Astrocyte of the spinal cord (primary cell): ENCODE measurements around the gene STAG1.
"Not testable (repeated sequence)": the region's sequence is repeated elsewhere in the genome, so short reads cannot be mapped to it uniquely, and the experiment has no call there.

ENCODE experiments used
- DNase-seq: peaks from one replicate; pipeline ENCODE4 v3.0.0; 2011; ENCODE audit warnings: low read depth, low spot score
- H3K4me3 ChIP-seq: 2 replicates; pipeline ENCODE4 v1.5.1; 2011; ENCODE audit warnings: low read depth, mild to moderate bottlenecking, low read length, moderate library complexity
- CTCF ChIP-seq: IDR thresholded peaks from 2 replicates; pipeline ENCODE4 v1.5.1; 2012; ENCODE audit warnings: low read depth, mild to moderate bottlenecking, low read length, inconsistent platforms
- in situ Hi-C: cut with HindIII; loops from 2 replicates; pipeline ENCODE4 v1.10.0; 2017; ENCODE audit warnings: low sequenced_read_pairs

Gene STAG1

GRCh38 chr3:136749091-136749490 lies 3.1 kb downstream of the STAG1 start:
- DNase-seq, result no peak
- H3K4me3 ChIP-seq, result no peak overlapping the region
- in situ Hi-C loops, result no loop called here
- TF ChIP-seq CTCF, result no peak

DNA sequence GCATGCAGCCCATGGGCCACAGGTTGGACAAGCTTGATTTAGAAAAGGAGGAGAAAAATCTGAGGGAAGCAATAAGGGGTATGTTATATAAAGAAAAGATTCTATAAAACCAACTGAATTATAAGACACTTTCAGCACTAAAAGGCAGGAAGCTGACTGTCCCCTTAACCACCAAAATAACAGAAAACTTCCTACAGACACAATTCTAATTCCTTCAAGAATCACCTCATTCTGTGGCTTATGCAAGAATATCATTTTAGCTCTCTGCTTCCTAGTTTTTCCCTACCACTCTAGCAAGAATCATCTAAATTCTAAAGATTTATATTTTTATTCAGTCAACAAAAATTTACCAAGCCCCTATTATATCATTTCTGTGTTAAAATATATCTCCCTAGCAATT lies 6.3 kb downstream of the STAG1 start:
- no peak for DNase-seq
- no peak for TF ChIP-seq CTCF
- no peak overlapping the region for H3K4me3 ChIP-seq
- in situ Hi-C loops, result no loop called here

DNA sequence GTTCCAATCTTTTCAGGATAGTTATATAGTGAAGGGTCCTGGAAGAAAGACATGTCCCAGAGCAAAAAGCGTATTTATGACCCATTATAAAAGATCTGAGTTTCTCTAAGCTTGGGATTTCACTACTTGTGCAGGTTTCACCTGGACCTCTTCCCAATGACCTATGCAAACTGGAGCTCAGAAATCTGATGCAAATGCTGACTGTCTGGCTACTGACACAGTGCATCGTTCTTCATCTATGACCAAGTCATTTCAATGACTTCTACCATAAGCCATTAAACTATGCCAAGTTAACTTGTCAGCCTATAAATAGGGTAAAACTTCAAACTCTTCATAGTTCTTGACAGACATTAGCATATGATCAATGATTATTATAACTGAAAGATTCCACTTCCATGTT lies 11.1 kb downstream of the STAG1 start:
- TF ChIP-seq CTCF, result no peak
- in situ Hi-C loops, result no loop called here
- no peak for DNase-seq
- no peak overlapping the region for H3K4me3 ChIP-seq

GRCh38 chr3:136740351-136740958 lies 11.7 kb downstream of the STAG1 start:
- no peak for TF ChIP-seq CTCF
- DNase-seq, result no peak
- in situ Hi-C loops, result no loop called here
- H3K4me3 ChIP-seq, result no peak overlapping the region

DNA sequence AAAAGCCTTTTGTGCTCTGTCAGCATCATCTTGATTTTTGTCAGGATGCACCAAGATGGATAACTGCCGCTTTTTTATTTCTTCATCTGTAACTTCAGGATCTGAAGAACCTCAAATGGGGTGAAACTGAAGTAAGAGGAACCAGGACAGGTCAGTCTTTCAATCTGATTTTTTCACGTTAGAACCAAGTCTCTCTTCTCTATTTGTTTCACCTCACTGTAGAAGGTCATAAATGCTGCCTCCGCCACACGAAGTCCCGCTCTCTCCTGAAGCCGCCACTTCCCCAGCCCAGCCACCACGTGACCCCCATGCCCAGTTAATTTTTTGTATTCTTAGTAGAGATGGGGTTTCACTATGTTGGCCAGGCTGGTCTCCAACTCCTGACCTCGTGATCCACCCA lies 15.2 kb downstream of the STAG1 start:
- in situ Hi-C loops, DNase-seq, H3K4me3 ChIP-seq: not testable (repeated sequence)

GRCh38 chr3:136735103-136735502 lies 17.1 kb downstream of the STAG1 start:
- H3K4me3 ChIP-seq, result no peak overlapping the region
- DNase-seq, result no peak
- no peak for TF ChIP-seq CTCF
- in situ Hi-C loops, result no loop called here

DNA sequence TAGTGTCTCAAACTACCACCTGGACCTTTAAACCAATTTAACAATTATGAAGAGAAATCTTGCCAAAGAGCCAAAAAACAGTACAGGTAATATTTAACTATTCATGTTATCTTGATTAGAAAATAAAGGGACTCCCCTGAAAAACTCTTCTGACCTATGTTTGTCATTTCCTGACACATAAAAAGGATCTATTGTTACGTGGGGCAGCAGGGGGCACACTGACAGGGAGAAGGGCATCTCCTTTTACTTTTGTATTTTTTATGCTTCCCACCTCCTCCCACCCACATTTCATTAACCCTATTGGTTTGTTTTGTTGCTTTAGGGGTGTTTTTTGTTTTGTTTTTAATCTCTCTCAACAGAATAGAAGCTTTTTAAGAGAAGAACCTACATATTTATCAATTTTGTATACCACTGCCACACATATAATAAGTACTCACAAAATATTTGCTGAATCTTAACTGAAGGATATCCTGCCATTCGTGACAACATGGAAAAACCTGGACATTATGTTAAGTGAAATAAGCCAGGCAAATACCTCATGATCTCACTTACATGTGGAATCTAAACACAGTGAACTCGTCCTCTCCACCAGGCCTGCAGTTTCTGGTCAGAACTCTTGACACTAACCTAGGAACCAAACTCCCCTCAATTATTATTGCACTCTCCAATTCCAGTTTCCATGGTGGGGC lies 17.7 kb downstream of the STAG1 start:
- no peak for DNase-seq
- in situ Hi-C loops, result no loop called here
- TF ChIP-seq CTCF, result no peak
- no peak overlapping the region for H3K4me3 ChIP-seq
